HG03378 (cell line): ENCODE data around the gene ODC1.

Experiments used
- ATAC-seq: cut with Tn5 transposase; IDR thresholded peaks from one replicate; pipeline ENCODE4 v1.9.1; 2021; ENCODE audit warnings: mild to moderate bottlenecking, moderate library complexity; ENCODE audit not compliant: unreplicated experiment

The ODC1 gene

GRCh38 chr2:10419553-10420257, 28.4 kb downstream of the ODC1 start:
- no peak for ATAC-seq

GRCh38 chr2:10417551-10418335, 30.4 kb downstream of the ODC1 start:
- ATAC-seq = no peak

- no peak for ATAC-seq
Observed at GRCh38 chr2:10415640-10416039, 32.5 kb downstream of the ODC1 start.

GRCh38 chr2:10415048-10415447, 33.1 kb downstream of the ODC1 start:
- no peak for ATAC-seq

GRCh38 chr2:10414591-10414990, 33.5 kb downstream of the ODC1 start:
- ATAC-seq = no peak

- ATAC-seq = no peak
Observed at GRCh38 chr2:10413991-10414451, 34.1 kb downstream of the ODC1 start.

GRCh38 chr2:10413503-10413902, 34.6 kb downstream of the ODC1 start:
- no peak for ATAC-seq

GRCh38 chr2:10412380-10412779, 35.7 kb downstream of the ODC1 start:
- ATAC-seq = no peak

- ATAC-seq = no peak
Observed at GRCh38 chr2:10411557-10411956, 36.6 kb downstream of the ODC1 start.

GRCh38 chr2:10410823-10411437, 37.2 kb downstream of the ODC1 start:
- no peak for ATAC-seq

GRCh38 chr2:10410001-10410822, 37.9 kb downstream of the ODC1 start:
- peak; percentile 82 for ATAC-seq

GRCh38 chr2:10408649-10409579, 39.2 kb downstream of the ODC1 start:
- ATAC-seq = peak; percentile 37

GRCh38 chr2:10407841-10408648, 40.1 kb downstream of the ODC1 start:
- peak; percentile 36 for ATAC-seq

- no peak for ATAC-seq
Observed at GRCh38 chr2:10407432-10407831, 40.7 kb downstream of the ODC1 start.

GRCh38 chr2:10406491-10407188, 41.5 kb downstream of the ODC1 start:
- ATAC-seq = no peak

GRCh38 chr2:10406016-10406415, 42.1 kb downstream of the ODC1 start:
- no peak for ATAC-seq

- no peak for ATAC-seq
Observed at GRCh38 chr2:10405448-10405847, 42.7 kb downstream of the ODC1 start.

- ATAC-seq = no peak
Observed at GRCh38 chr2:10404324-10405143, 43.6 kb downstream of the ODC1 start.
